Astrocyte of the hippocampus (primary cell): ENCODE data around the gene IL10RA.
"Not testable (repeated sequence)": the region's sequence is repeated elsewhere in the genome, so short reads cannot be mapped to it uniquely, and the experiment has no call there.

ENCODE experiments used
- DNase-seq: peaks from one replicate; pipeline ENCODE4 v3.0.0; 2011; ENCODE audit warnings: low read depth, low spot score

Gene IL10RA

GRCh38 chr11:117985953-117986887 is at the start of gene IL10RA:
IL10RA (plus strand) TSS chr11:117986394; CDS start chr11:117986468, 74 bp downstream.
- DNase-seq = peak; percentile 86

- no peak for DNase-seq
These were observed 49.2 kb upstream of the IL10RA start for GRCh38 chr11:117936973-117937372.

- no peak for DNase-seq
These were observed 45.5 kb upstream of the IL10RA start for GRCh38 chr11:117940736-117941135.

GRCh38 chr11:117941163-117941707 is 45.0 kb upstream of the IL10RA start:
- DNase-seq = peak; percentile 11

- DNase-seq = no peak
These were observed 44.1 kb upstream of the IL10RA start for GRCh38 chr11:117941976-117942654.

GRCh38 chr11:117944554-117944953 is 41.6 kb upstream of the IL10RA start:
- no peak for DNase-seq

- no peak for DNase-seq
These were observed 41.0 kb upstream of the IL10RA start for GRCh38 chr11:117945047-117945810.

GRCh38 chr11:117946156-117946841 is 39.9 kb upstream of the IL10RA start:
- DNase-seq = no peak

- DNase-seq = peak; percentile 94
These were observed 39.2 kb upstream of the IL10RA start for GRCh38 chr11:117946842-117947526.

- not testable (repeated sequence) for DNase-seq
These were observed 38.4 kb upstream of the IL10RA start for GRCh38 chr11:117947751-117948150.

GRCh38 chr11:117948466-117948865 is 37.7 kb upstream of the IL10RA start:
- DNase-seq = not testable (repeated sequence)

- DNase-seq = no peak
These were observed 37.1 kb upstream of the IL10RA start for GRCh38 chr11:117949062-117949461.

GRCh38 chr11:117950301-117950700 is 35.9 kb upstream of the IL10RA start:
- DNase-seq = no peak

- DNase-seq = no peak
These were observed 34.9 kb upstream of the IL10RA start for GRCh38 chr11:117950993-117951961.

GRCh38 chr11:117953024-117953671 is 33.0 kb upstream of the IL10RA start:
- no peak for DNase-seq

- DNase-seq = no peak
These were observed 27.2 kb upstream of the IL10RA start for GRCh38 chr11:117958949-117959348.

- DNase-seq = no peak
These were observed 26.6 kb upstream of the IL10RA start for GRCh38 chr11:117959438-117960149.

GRCh38 chr11:117960406-117960805 is 25.8 kb upstream of the IL10RA start:
- no peak for DNase-seq
